ENCODE results near the gene KCNB1.

Gene KCNB1

GRCh38 chr20:49478266-49478665 lies 4.2 kb downstream of the KCNB1 start:
- no peak overlapping the region for H3K4me3 ChIP-seq (ENCODE audit: low read depth, low read length)
- DNase-seq (ENCODE audit: low read depth, low spot score) = no peak
- in situ Hi-C loops (cut with HindIII; ENCODE audit: low sequenced_read_pairs) = no loop called here
- no peak for TF ChIP-seq CTCF (IDR thresholded peaks at IDR 0.05; ENCODE audit: low read depth, low read length)

- no peak for TF ChIP-seq CTCF (IDR thresholded peaks at IDR 0.05; ENCODE audit: low read depth, low read length)
- in situ Hi-C loops (cut with HindIII; ENCODE audit: low sequenced_read_pairs) = no loop called here
- DNase-seq (ENCODE audit: low read depth, low spot score) = no peak
- no peak overlapping the region for H3K4me3 ChIP-seq (ENCODE audit: low read depth, low read length)
Observed at GRCh38 chr20:49477200-49477599, 5.3 kb downstream of the KCNB1 start.

- no peak overlapping the region for H3K4me3 ChIP-seq (ENCODE audit: low read depth, low read length)
- no peak for TF ChIP-seq CTCF (IDR thresholded peaks at IDR 0.05; ENCODE audit: low read depth, low read length)
- DNase-seq (ENCODE audit: low read depth, low spot score) = no peak
- in situ Hi-C loops (cut with HindIII; ENCODE audit: low sequenced_read_pairs) = no loop called here
Observed at GRCh38 chr20:49476016-49476355, 6.5 kb downstream of the KCNB1 start.

- in situ Hi-C loops (cut with HindIII; ENCODE audit: low sequenced_read_pairs) = no loop called here
- no peak overlapping the region for H3K4me3 ChIP-seq (ENCODE audit: low read depth, low read length)
- DNase-seq (ENCODE audit: low read depth, low spot score) = no peak
- TF ChIP-seq CTCF (IDR thresholded peaks at IDR 0.05; ENCODE audit: low read depth, low read length) = no peak
Observed at GRCh38 chr20:49475292-49476015, 7.0 kb downstream of the KCNB1 start.

- DNase-seq (ENCODE audit: low read depth, low spot score) = no peak
- in situ Hi-C loops (cut with HindIII; ENCODE audit: low sequenced_read_pairs) = no loop called here
- TF ChIP-seq CTCF (IDR thresholded peaks at IDR 0.05; ENCODE audit: low read depth, low read length) = no peak
- H3K4me3 ChIP-seq (ENCODE audit: low read depth, low read length) = no peak overlapping the region
Observed at GRCh38 chr20:49471397-49471796, 11.1 kb downstream of the KCNB1 start.

GRCh38 chr20:49470922-49471321 lies 11.5 kb downstream of the KCNB1 start:
- DNase-seq (ENCODE audit: low read depth, low spot score) = no peak
- in situ Hi-C loops (cut with HindIII; ENCODE audit: low sequenced_read_pairs) = no loop called here

More at GRCh38 chr20:49470922-49471321, 11.5 kb downstream of the KCNB1 start:
- TF ChIP-seq CTCF (IDR thresholded peaks at IDR 0.05; ENCODE audit: low read depth, low read length) = no peak
- no peak overlapping the region for H3K4me3 ChIP-seq (ENCODE audit: low read depth, low read length)
